ENCODE measurements around the gene TMEM25. TPM values are rescaled to one million over a fixed set of nuclear protein-coding genes. Genes with fewer than 3 reads are reported as not detected.

Gene TMEM25
- total and polyA plus RNA-seq, 11 donors: 3.9 to 26.8 (median 10.0) TPM

GRCh38 chr11:118488480-118489109, 42.4 kb upstream of the TMEM25 start:
- ATAC-seq (peak in 3 of 4 donors; percentile 42 to 62 (median 58)), DNase-seq (peak; percentile 36 to 70 (median 57))
- intact Hi-C loops (cut with DNase I): loop anchor here (1.0 to 10.0 kb wide), 14 partner anchors 51 to 344 kb away; partner anchors contain the start of genes ATP5MG (in 10 of the 10) and KMT2A (in 3 of the 10)
- Histone ChIP-seq H3K36me3 (peaks cover 2 to 100% (median 95%) of the 10 kb centered on the region in 9 donors), H3K4me1 (peaks cover 0 to 14% (median 0%) of the 10 kb centered on the region in 12 donors), H3K27me3 (no peaks in the 10 kb centered on the region), H3K9me3 (no peaks in the 10 kb centered on the region), H3K27ac (no peak overlapping the region), H3K4me3 (no peak overlapping the region)
- TF ChIP-seq CTCF (IDR thresholded peaks at IDR 0.05) (peak; percentile 55 to 89 (median 81)), POLR2A (IDR thresholded peaks at IDR 0.05) (no peak)
- WGBS, 4 donors: 27 to 29% (median 28%) methylated on average over 7 of the region's 7 CpGs

GRCh38 chr11:118491041-118491440, 40.0 kb upstream of the TMEM25 start:
- ATAC-seq: no peak
- WGBS, 4 donors: 81 to 92% (median 90%) methylated on average over 4 of the region's 4 CpGs
- H3K27ac ChIP-seq: no peak overlapping the region
- no peak for TF ChIP-seq POLR2A (IDR thresholded peaks at IDR 0.05)
- TF ChIP-seq CTCF (IDR thresholded peaks at IDR 0.05): no peak
- peaks cover 2 to 100% (median 95%) of the 10 kb centered on the region in 9 donors for H3K36me3 ChIP-seq
- intact Hi-C loops (cut with DNase I): loop anchor here in 3 of 10 donors (5.0 to 10.0 kb wide), 3 partner anchors 106 to 296 kb away; no protein-coding TSS in a partner anchor
- peaks cover 0 to 18% (median 0%) of the 10 kb centered on the region in 12 donors for H3K4me1 ChIP-seq
- DNase-seq: no peak
- H3K9me3 ChIP-seq: no peaks in the 10 kb centered on the region
- no peaks in the 10 kb centered on the region for H3K27me3 ChIP-seq
- H3K4me3 ChIP-seq: no peak overlapping the region

- Histone ChIP-seq H3K9me3 (no peaks in the 10 kb centered on the region), H3K36me3 (peaks cover 4 to 100% (median 100%) of the 10 kb centered on the region in 9 donors), H3K27ac (no peak overlapping the region), H3K4me3 (no peak overlapping the region), H3K27me3 (no peaks in the 10 kb centered on the region), H3K4me1 (peaks cover 0 to 15% (median under 1%) of the 10 kb centered on the region in 12 donors)
- TF ChIP-seq CTCF (IDR thresholded peaks at IDR 0.05) (no peak), POLR2A (IDR thresholded peaks at IDR 0.05) (no peak)
- WGBS, 4 donors: 87 to 92% (median 90%) methylated on average over 4 of the region's 4 CpGs
- DNase-seq (no peak), ATAC-seq (no peak)
- intact Hi-C loops (cut with DNase I): loop anchor here in 4 of 10 donors (5.0 to 10.0 kb wide), 4 partner anchors 113 to 303 kb away; no protein-coding TSS in a partner anchor
These were observed 33.2 kb upstream of the TMEM25 start for GRCh38 chr11:118497831-118498230.

- DNase-seq (no peak), ATAC-seq (peak in 3 of 4 donors; percentile 48 to 69 (median 55))
- Histone ChIP-seq H3K4me3 (no peak overlapping the region), H3K4me1 (peaks cover 0 to 8% (median 0%) of the 10 kb centered on the region in 12 donors), H3K27me3 (no peaks in the 10 kb centered on the region), H3K27ac (peak overlapping the region in 3 of 12 donors; percentile 2 to 36 (median 13)), H3K36me3 (peaks cover 4 to 100% (median 100%) of the 10 kb centered on the region in 9 donors), H3K9me3 (no peaks in the 10 kb centered on the region)
- 32 to 37% (median 34%) methylated on average over 3 of the region's 3 CpGs for WGBS, 4 donors
- intact Hi-C loops (cut with DNase I): no loop called here
- TF ChIP-seq POLR2A (IDR thresholded peaks at IDR 0.05) (no peak), CTCF (IDR thresholded peaks at IDR 0.05) (no peak)
These were observed 27.8 kb upstream of the TMEM25 start for GRCh38 chr11:118503216-118503615.
